Stimulated activated effector memory CD8-positive, alpha-beta T cell treated with anti-CD3 and anti-CD28 coated beads, Interleukin-12 subunit alpha, Interleukin-12 subunit beta, amount 100 ng/mL, for 72 hours (primary cell): Measurements from ENCODE around the gene TAF12.
A peak's percentile ranks its signal among the peaks of the same experiment; 100 is the strongest.
"Not testable (repeated sequence)": the region's sequence is repeated elsewhere in the genome, so short reads cannot be mapped to it uniquely, and the experiment has no call there.

Source experiments
- ATAC-seq: fragments of 150-1000 bp; cut with Tn5 transposase; 2 replicates; pipeline ENCODE4 v1.10.0; 2021
- DNase-seq, 2 donors: peaks; one replicate each; pipeline ENCODE4 v3.0.0; 2021 to 2022; ENCODE audit warnings: low spot score in 2 of 2
- H3K27ac Mint-ChIP-seq: one replicate; pipeline ENCODE4 v1.8.0; 2022; ENCODE audit warnings: mild to moderate bottlenecking, mixed read lengths
- H3K36me3 Mint-ChIP-seq: one replicate; pipeline ENCODE4 v1.8.0; 2022; ENCODE audit warnings: mild to moderate bottlenecking, mixed read lengths
- H3K4me1 Mint-ChIP-seq: one replicate; pipeline ENCODE4 v1.8.0; 2022; ENCODE audit warnings: mixed read lengths
- H3K4me3 Mint-ChIP-seq: one replicate; pipeline ENCODE4 v1.8.0; 2022; ENCODE audit warnings: mild to moderate bottlenecking, mixed read lengths
- H3K9me3 Mint-ChIP-seq: one replicate; pipeline ENCODE4 v1.8.0; 2022; ENCODE audit warnings: mixed read lengths

The TAF12 gene

DNA sequence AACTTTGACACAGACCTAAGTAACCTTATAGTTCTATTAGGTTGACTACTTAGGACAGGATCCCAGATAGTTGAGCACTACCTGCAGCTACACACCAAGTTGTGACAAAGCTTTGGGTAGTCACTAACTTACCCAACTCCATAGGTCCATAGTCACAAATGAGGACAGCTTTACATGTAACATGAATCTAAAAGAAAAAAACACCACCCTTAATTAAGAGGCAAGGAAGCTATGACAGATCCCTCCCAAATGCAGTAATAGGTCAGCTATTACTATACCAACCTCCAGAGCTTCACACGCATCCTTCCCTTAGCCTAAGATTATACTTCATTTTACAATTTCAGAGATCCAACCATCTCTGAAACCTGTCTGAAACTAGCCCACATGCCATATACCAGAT is 63.5 kb downstream of the TAF12 start:
- ATAC-seq (no peak), DNase-seq (no peak)
- peaks cover 39% of the 10 kb centered on the region for H3K4me1 Mint-ChIP-seq
- peak overlapping the region; percentile 87 for H3K4me3 Mint-ChIP-seq
- no peaks in the 10 kb centered on the region for H3K9me3 Mint-ChIP-seq
- peaks cover 87% of the 10 kb centered on the region for H3K36me3 Mint-ChIP-seq
- H3K27ac Mint-ChIP-seq: peak overlapping the region; percentile 96

GRCh38 chr1:28578696-28579218 is 64.1 kb downstream of the TAF12 start:
- Mint-ChIP-seq H3K9me3 (no peaks in the 10 kb centered on the region), H3K27ac (peak overlapping the region; percentile 96), H3K4me1 (peaks cover 39% of the 10 kb centered on the region), H3K4me3 (peak overlapping the region; percentile 87), H3K36me3 (peaks cover 93% of the 10 kb centered on the region)
- no peak for DNase-seq
- ATAC-seq: no peak

DNA sequence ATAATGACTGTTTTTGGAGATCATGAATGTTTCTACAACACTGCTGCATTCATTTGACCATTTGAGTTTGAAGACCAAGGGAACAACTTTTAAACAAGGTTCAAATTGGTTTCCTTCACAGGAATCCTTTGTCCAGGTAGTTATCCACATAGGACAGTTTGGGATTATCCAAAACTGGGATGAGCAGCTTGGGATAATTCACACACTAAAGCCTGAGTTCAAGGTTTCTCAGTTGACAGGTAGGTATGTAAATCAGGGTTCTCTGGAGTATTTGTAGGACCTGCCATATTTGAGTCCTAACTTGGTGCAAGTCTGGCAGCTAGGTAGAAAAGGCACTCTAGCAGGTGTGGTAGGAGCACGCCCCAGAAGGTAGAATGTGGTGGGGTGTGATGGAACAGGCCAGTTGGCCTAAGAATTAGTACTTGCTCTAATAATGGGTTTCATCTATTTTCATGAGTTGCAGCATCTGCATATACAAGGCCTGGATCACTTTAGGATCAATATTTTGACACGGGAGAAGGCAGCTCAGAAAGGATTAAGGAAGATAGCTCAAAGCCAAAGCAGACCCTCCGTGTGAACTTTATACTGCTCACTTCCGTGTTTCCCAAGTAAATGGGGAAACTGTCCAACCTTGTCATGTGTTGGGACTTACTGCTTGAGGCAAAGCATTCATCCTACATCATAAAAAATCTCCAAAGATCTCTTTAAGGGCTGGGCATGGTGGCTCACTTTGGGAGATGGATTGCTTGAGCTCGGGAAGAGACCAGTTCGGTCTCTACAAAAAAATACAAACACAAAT is 64.9 kb downstream of the TAF12 start:
- peaks cover 36% of the 10 kb centered on the region for H3K4me1 Mint-ChIP-seq
- H3K27ac Mint-ChIP-seq: peak overlapping the region; percentile 96
- H3K9me3 Mint-ChIP-seq: no peaks in the 10 kb centered on the region
- DNase-seq (no peak), ATAC-seq (no peak)
- H3K4me3 Mint-ChIP-seq: peak overlapping the region; percentile 87
- H3K36me3 Mint-ChIP-seq: peaks cover 97% of the 10 kb centered on the region

GRCh38 chr1:28577052-28577678 is 65.7 kb downstream of the TAF12 start:
- no peak for ATAC-seq
- Mint-ChIP-seq H3K4me1 (peaks cover 33% of the 10 kb centered on the region), H3K27ac (peak overlapping the region; percentile 96), H3K36me3 (peaks cover 100% of the 10 kb centered on the region), H3K4me3 (no peak overlapping the region), H3K9me3 (no peaks in the 10 kb centered on the region)
- DNase-seq: no peak

DNA sequence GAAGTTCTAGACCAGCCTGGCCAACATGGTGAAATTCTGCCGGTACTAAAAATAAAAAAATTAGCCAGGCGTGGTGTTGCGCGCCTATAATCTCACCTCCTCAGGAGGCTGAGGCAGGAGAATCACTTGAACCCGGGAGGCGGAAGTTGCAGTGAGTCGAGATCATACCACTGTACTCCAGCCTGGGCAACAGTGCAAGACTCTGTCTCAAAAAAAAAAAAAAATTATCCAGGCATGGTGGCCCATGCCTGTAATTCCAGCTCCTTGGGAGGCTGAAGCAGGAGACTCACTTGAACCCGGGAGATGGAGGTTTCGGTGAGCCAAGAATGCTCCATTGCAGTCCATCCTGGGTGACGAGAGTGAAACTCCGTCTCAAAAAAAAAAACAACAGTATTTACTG is 69.3 kb downstream of the TAF12 start:
- H3K9me3 Mint-ChIP-seq: no peaks in the 10 kb centered on the region
- peaks cover 14% of the 10 kb centered on the region for H3K4me1 Mint-ChIP-seq
- H3K4me3 Mint-ChIP-seq: no peak overlapping the region
- ATAC-seq (no peak), DNase-seq (no peak)
- H3K27ac Mint-ChIP-seq: no peak overlapping the region
- peaks cover 100% of the 10 kb centered on the region for H3K36me3 Mint-ChIP-seq

DNA sequence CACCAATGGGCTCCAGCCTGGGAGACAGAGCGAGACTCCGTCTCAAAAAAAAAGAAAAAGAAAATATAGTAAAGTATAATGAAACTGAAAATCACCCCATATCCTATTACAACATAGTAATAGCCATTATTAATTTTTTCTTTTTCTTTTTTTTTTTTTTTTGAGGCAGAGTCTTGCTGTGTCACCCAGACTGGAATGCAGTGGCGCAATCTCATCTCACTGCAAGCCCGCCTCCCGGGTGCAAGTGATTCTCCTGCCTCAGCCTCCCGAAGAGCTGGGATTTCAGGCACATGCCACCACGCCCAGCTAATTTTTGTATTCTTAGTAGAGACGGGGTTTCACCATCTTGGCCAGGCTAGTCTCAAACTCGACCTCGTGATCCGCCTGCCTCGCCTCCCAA is 70.0 kb downstream of the TAF12 start:
- H3K36me3 Mint-ChIP-seq: peaks cover 100% of the 10 kb centered on the region
- DNase-seq, ATAC-seq, H3K4me3 Mint-ChIP-seq, H3K27ac Mint-ChIP-seq, H3K9me3 Mint-ChIP-seq, H3K4me1 Mint-ChIP-seq: not testable (repeated sequence)

GRCh38 chr1:28571911-28572310 is 71.0 kb downstream of the TAF12 start:
- Mint-ChIP-seq H3K4me1 (no peaks in the 10 kb centered on the region), H3K9me3 (no peaks in the 10 kb centered on the region), H3K36me3 (peaks cover 100% of the 10 kb centered on the region), H3K4me3 (no peak overlapping the region), H3K27ac (no peak overlapping the region)
- no peak for ATAC-seq
- no peak for DNase-seq

DNA sequence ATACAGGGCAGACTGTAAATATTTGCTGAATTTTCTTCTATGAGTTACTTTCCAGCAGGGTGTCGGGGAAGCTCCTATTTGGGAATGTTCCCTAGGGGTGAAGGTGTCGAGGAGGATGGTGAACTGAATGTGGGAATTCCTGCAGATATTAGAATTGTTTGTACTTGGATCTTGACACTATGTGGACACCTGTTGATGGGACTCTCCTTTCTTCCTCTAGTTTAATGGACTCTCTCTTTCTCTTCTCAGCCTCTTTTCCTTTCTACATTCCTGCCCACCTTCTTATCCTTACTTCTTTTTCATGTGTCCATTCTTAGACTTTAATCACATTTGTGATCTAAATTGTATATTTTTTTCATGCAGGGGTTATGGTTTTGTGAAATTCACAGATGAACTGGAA is 75.9 kb downstream of the TAF12 start:
- no peaks in the 10 kb centered on the region for H3K9me3 Mint-ChIP-seq
- H3K36me3 Mint-ChIP-seq: peaks cover 100% of the 10 kb centered on the region
- H3K4me1 Mint-ChIP-seq: no peaks in the 10 kb centered on the region
- DNase-seq: no peak
- H3K4me3 Mint-ChIP-seq: no peak overlapping the region
- ATAC-seq: no peak
- H3K27ac Mint-ChIP-seq: peak overlapping the region; percentile 54

GRCh38 chr1:28565726-28566125 is 77.1 kb downstream of the TAF12 start:
- DNase-seq (no peak), ATAC-seq (no peak)
- Mint-ChIP-seq H3K36me3 (peaks cover 100% of the 10 kb centered on the region), H3K4me3 (no peak overlapping the region), H3K4me1 (no peaks in the 10 kb centered on the region), H3K27ac (peak overlapping the region; percentile 40), H3K9me3 (no peaks in the 10 kb centered on the region)

DNA sequence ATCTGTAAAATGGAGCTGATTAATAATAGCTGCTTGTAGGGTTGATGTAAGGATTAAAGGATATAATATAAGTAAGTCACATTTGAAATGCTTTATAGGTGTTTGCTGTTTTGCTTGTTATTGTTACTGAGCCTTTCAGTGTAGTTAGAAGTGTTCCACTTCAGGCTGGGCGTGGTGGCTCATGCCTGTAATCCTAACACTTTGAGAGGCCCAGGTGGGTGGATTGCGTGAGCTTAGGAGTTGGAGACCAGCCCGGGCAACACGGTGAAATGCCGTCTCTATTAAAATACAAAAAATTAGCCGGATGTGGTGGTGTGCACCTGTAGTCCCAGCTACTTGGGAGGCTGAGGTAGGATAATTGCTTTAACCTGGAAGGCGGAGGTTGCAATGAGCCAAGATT is 77.8 kb downstream of the TAF12 start:
- Mint-ChIP-seq H3K4me1 (no peaks in the 10 kb centered on the region), H3K4me3 (no peak overlapping the region), H3K27ac (peak overlapping the region; percentile 40), H3K9me3 (no peaks in the 10 kb centered on the region), H3K36me3 (peaks cover 100% of the 10 kb centered on the region)
- ATAC-seq (no peak), DNase-seq (no peak)

DNA sequence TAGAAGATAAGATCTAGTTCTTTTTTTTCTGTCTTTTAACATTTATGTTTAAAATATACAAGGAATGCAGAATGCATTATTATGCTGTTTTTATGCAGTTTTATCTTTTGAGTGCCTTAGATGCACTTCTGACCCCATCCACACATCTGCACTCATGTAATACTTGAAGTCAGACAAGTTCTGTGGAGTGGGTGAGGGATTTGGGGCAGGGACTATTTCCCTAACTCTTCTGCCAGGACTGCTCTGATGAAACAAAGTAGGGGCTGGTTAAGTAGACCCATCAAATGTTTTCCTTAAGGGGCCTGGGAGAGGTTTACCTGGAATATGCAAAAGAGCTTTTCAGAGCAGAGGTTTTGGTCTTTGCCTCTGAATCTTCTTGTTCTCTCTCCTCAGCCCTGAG is 78.6 kb downstream of the TAF12 start:
- Mint-ChIP-seq H3K4me3 (no peak overlapping the region), H3K36me3 (peaks cover 100% of the 10 kb centered on the region), H3K27ac (no peak overlapping the region), H3K4me1 (no peaks in the 10 kb centered on the region), H3K9me3 (no peaks in the 10 kb centered on the region)
- ATAC-seq: no peak
- no peak for DNase-seq

- ATAC-seq (no peak), DNase-seq (no peak)
- H3K9me3 Mint-ChIP-seq: no peaks in the 10 kb centered on the region
- H3K36me3 Mint-ChIP-seq: peaks cover 100% of the 10 kb centered on the region
- H3K27ac Mint-ChIP-seq: no peak overlapping the region
- H3K4me1 Mint-ChIP-seq: no peaks in the 10 kb centered on the region
- H3K4me3 Mint-ChIP-seq: no peak overlapping the region
Observed at GRCh38 chr1:28560886-28561285, 82.0 kb downstream of the TAF12 start.
